H9 (cell line): ENCODE results near the gene GUCY2D. TPM values are rescaled to one million over a fixed set of nuclear protein-coding genes. Genes with fewer than 3 reads are reported as not detected.

Source experiments
- DNase-seq: peaks from one replicate; pipeline ENCODE4 v3.0.0-alpha.2; 2017
- H2AFZ ChIP-seq: one replicate; pipeline ENCODE4 v1.6.1; 2013; ENCODE audit warnings: mild to moderate bottlenecking, low read length, control low read depth, moderate library complexity
- H2AK5ac ChIP-seq: 2 replicates; pipeline ENCODE4 v1.6.1; 2013; ENCODE audit warnings: low read length, control low read depth, mixed read lengths; ENCODE audit not compliant: insufficient read length
- H2BK120ac ChIP-seq: one replicate; pipeline ENCODE4 v1.6.1; 2013; ENCODE audit warnings: low read depth, mild to moderate bottlenecking, low read length, control low read depth, inconsistent platforms; ENCODE audit not compliant: poor library complexity, severe bottlenecking
- H2BK12ac ChIP-seq: 2 replicates; pipeline ENCODE4 v1.6.1; 2013; ENCODE audit warnings: low read length, control low read depth, mixed read lengths, low read depth; ENCODE audit not compliant: insufficient read length
- H2BK15ac ChIP-seq: 2 replicates; pipeline ENCODE4 v1.6.1; 2013; ENCODE audit warnings: low read depth, low read length, control low read depth
- H2BK20ac ChIP-seq: one replicate; pipeline ENCODE4 v1.6.1; 2013; ENCODE audit warnings: low read depth, mild to moderate bottlenecking, low read length, control low read depth, inconsistent platforms; ENCODE audit not compliant: poor library complexity, severe bottlenecking
- H2BK5ac ChIP-seq: 2 replicates; pipeline ENCODE4 v1.6.1; 2013; ENCODE audit warnings: low read length, control low read depth, mixed read lengths; ENCODE audit not compliant: insufficient read length
- H3K14ac ChIP-seq: 2 replicates; pipeline ENCODE4 v1.6.1; 2013; ENCODE audit warnings: low read length, control low read depth; ENCODE audit not compliant: insufficient read depth
- H3K18ac ChIP-seq: 2 replicates; pipeline ENCODE4 v1.6.1; 2013; ENCODE audit warnings: low read depth, mild to moderate bottlenecking, mixed read lengths, low read length, control low read depth; ENCODE audit not compliant: insufficient read length
- H3K23ac ChIP-seq: 2 replicates; pipeline ENCODE4 v1.6.1; 2013; ENCODE audit warnings: low read length, control low read depth, mixed read lengths, low read depth; ENCODE audit not compliant: insufficient read length
- H3K23me2 ChIP-seq: 2 replicates; pipeline ENCODE4 v1.6.1; 2013; ENCODE audit warnings: low read depth, mild to moderate bottlenecking, mixed read lengths, low read length, control low read depth; ENCODE audit not compliant: insufficient read length, poor library complexity, severe bottlenecking
- H3K27ac ChIP-seq: 2 replicates; pipeline ENCODE4 v1.5.1; 2013; ENCODE audit warnings: low read length, control low read depth, mixed read lengths, low read depth; ENCODE audit not compliant: insufficient read length
- H3K27me3 ChIP-seq: 2 replicates; pipeline ENCODE4 v1.6.1; 2013; ENCODE audit warnings: low read length, control low read depth, inconsistent platforms; ENCODE audit not compliant: insufficient read depth
- H3K4ac ChIP-seq: 2 replicates; pipeline ENCODE4 v1.6.1; 2013; ENCODE audit warnings: low read depth, mild to moderate bottlenecking, control low read depth, inconsistent platforms, low read length, moderate library complexity
- H3K4me1 ChIP-seq: 2 replicates; pipeline ENCODE4 v1.6.1; 2013; ENCODE audit warnings: low read length, control low read depth, inconsistent platforms; ENCODE audit not compliant: insufficient read depth
- H3K4me2 ChIP-seq: 2 replicates; pipeline ENCODE4 v1.6.1; 2013; ENCODE audit warnings: low read length, control low read depth, mixed read lengths; ENCODE audit not compliant: insufficient read length, insufficient read depth
- H3K56ac ChIP-seq: 2 replicates; pipeline ENCODE4 v1.6.1; 2013; ENCODE audit warnings: low read depth, mild to moderate bottlenecking, mixed read lengths, low read length, control low read depth; ENCODE audit not compliant: insufficient read length
- H3K79me1 ChIP-seq: 2 replicates; pipeline ENCODE4 v1.6.1; 2013; ENCODE audit warnings: low read depth, mild to moderate bottlenecking, moderate library complexity, low read length, control low read depth, inconsistent platforms; ENCODE audit not compliant: insufficient read depth, poor library complexity, severe bottlenecking
- H3K79me2 ChIP-seq: 2 replicates; pipeline ENCODE4 v1.6.1; 2013; ENCODE audit warnings: low read length, control low read depth, inconsistent platforms; ENCODE audit not compliant: insufficient read depth
- H3K9ac ChIP-seq: 2 replicates; pipeline ENCODE4 v1.6.1; 2013; ENCODE audit warnings: low read length, control low read depth, mixed read lengths; ENCODE audit not compliant: insufficient read length; ENCODE audit errors: extremely low read depth
- H3K9me3 ChIP-seq: one replicate; pipeline ENCODE4 v1.6.1; 2013; ENCODE audit warnings: low read depth, low read length, inconsistent platforms; ENCODE audit not compliant: control insufficient read depth
- H3T11ph ChIP-seq: one replicate; pipeline ENCODE4 v1.6.1; 2013; ENCODE audit warnings: mild to moderate bottlenecking, low read length, control low read depth, inconsistent platforms
- H4K20me1 ChIP-seq: one replicate; pipeline ENCODE4 v1.6.1; 2013; ENCODE audit not compliant: control insufficient read depth, insufficient read length, insufficient read depth
- H4K5ac ChIP-seq: 2 replicates; pipeline ENCODE4 v1.6.1; 2013; ENCODE audit warnings: low read depth, mild to moderate bottlenecking, mixed read lengths, low read length, control low read depth; ENCODE audit not compliant: insufficient read length
- H4K8ac ChIP-seq: replicated peaks from 2 replicates; pipeline ENCODE4 v1.6.1; 2013; ENCODE audit warnings: low read length, control low read depth, mixed read lengths, low read depth; ENCODE audit not compliant: insufficient read length
- H4K91ac ChIP-seq: 2 replicates; pipeline ENCODE4 v1.6.1; 2013; ENCODE audit warnings: low read depth, mild to moderate bottlenecking, moderate library complexity, mixed read lengths, low read length, control low read depth; ENCODE audit not compliant: insufficient read length
- H3K27ac Mint-ChIP-seq, 3 experiments: 2 replicates in 2 of 3; 3 replicates in 1 of 3; pipeline ENCODE4 v1.8.0; 2020 to 2021; ENCODE audit warnings: mixed read lengths in 3 of 3, mild to moderate bottlenecking in 1 of 3, moderate library complexity in 1 of 3
- H3K27me3 Mint-ChIP-seq: 2 replicates; pipeline ENCODE4 v1.8.0; 2021; ENCODE audit warnings: low read depth, mild to moderate bottlenecking, moderate library complexity, mixed read lengths
- H3K36me3 Mint-ChIP-seq, 3 experiments: 2 replicates in 2 of 3; 3 replicates in 1 of 3; pipeline ENCODE4 v1.8.0; 2020 to 2021; ENCODE audit warnings: low read depth in 3 of 3, mixed read lengths in 3 of 3; ENCODE audit not compliant: insufficient read depth in 1 of 3
- H3K4me1 Mint-ChIP-seq, 2 experiments: 2 replicates each; pipeline ENCODE4 v1.8.0; 2020; ENCODE audit warnings: mixed read lengths in 2 of 2
- H3K4me3 Mint-ChIP-seq, 2 experiments: 2 replicates in 1 of 2; 3 replicates in 1 of 2; pipeline ENCODE4 v1.8.0; 2020 to 2021; ENCODE audit warnings: mild to moderate bottlenecking in 2 of 2, mixed read lengths in 2 of 2, moderate library complexity in 1 of 2
- H3K9me3 Mint-ChIP-seq, 2 experiments: 2 replicates in 1 of 2; 3 replicates in 1 of 2; pipeline ENCODE4 v1.8.0; 2020; ENCODE audit warnings: mild to moderate bottlenecking in 2 of 2, mixed read lengths in 2 of 2, moderate library complexity in 1 of 2
- CTCF ChIP-seq: fragments of 200-600 bp; sonication (generic); conservative IDR thresholded peaks from 3 replicates; pipeline ENCODE4 v1.8.0; 2021; ENCODE audit warnings: antibody characterized with exemption, mild to moderate bottlenecking
- WGBS: extraction: QIAGEN DNeasy Blood & Tissue Kit; methylation state at CpG from one replicate; pipeline ENCODE4 v1.1.7; 2013; ENCODE audit warnings: missing lambda C conversion rate, low lambda C conversion rate, mixed read lengths; ENCODE audit not compliant: insufficient read length; ENCODE audit errors: extremely low coverage; 5-methylcytosine and 5-hydroxymethylcytosine counted together
- total RNA-seq: library from RNA; stranded (reverse); gene quantifications from 2 replicates; pipeline ENCODE4 v1.2.1, GENCODE V29; 2021

Gene GUCY2D
- total RNA-seq, 1 experiment from 2014 or later: 0.15 TPM

DNA sequence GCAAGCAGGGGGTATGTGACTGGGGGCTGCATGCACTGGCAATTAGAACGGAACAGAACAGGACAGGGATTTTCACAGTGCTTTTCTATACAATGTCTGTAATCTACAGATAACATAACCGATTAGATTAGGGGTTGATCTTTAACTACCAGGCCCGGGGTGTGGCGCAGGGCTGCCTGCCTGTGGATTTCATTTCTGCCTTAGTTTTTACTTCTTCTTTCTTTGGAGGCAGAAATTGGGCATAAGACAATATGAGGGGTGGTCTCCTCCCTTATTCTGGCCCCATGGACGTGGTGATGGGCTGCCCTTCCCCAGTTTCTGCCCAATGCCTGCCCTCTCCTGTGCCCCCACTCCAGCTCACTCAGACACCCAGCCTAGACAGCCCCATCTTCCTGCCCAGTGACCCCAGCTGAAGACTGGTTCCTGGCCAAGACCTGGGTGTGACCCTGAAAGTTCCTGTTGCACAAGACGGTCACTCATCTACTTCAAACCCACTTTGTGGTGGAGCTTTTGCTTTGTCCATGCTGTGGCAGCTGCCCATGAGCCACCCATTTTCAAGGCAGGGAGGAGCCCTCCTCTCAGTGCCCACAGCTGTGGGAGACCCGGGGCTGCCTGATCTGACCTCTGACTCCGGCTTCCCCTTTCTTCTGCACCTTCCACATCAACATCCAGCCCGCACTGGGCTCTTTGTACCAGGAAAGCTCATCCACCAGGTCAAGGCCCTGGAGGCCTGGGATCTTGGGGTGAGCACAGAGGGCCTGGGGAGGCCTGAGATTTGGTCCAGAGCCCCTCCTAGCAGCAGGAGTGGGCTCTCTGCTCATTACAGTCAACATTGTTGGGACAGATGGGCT, 66.5 kb downstream of the GUCY2D start:
- no peaks in the 10 kb centered on the region for H3K4me1 ChIP-seq
- H4K20me1 ChIP-seq: no peaks in the 10 kb centered on the region
- no peak overlapping the region for H3K56ac ChIP-seq
- no peak overlapping the region for H2BK20ac ChIP-seq
- Mint-ChIP-seq H3K4me3 (no peak overlapping the region), H3K27me3 (peaks cover 93% of the 10 kb centered on the region), H3K4me1 (peaks cover 31 to 35% of the 10 kb centered on the region in 2 experiments), H3K27ac (no peak overlapping the region), H3K9me3 (peaks cover 0 to 3% of the 10 kb centered on the region in 2 experiments; a peak in 3 of 5 replicates), H3K36me3 (peaks cover 0 to 2% (median 0%) of the 10 kb centered on the region in 3 experiments; a peak in 2 of 7 replicates)
- peaks cover 16% of the 10 kb centered on the region for H3K23me2 ChIP-seq
- H3K9me3 ChIP-seq: no peaks in the 10 kb centered on the region
- H4K5ac ChIP-seq: no peak overlapping the region
- no peak overlapping the region for H3T11ph ChIP-seq
- no CpG with 5 or more reads among the region's 9 CpGs for WGBS
- no peak overlapping the region for H3K27ac ChIP-seq
- H2BK5ac ChIP-seq: no peak overlapping the region
- no peak overlapping the region for H3K4ac ChIP-seq
- no peak overlapping the region for H4K91ac ChIP-seq
- H3K4me2 ChIP-seq: no peak overlapping the region
- no peak overlapping the region for H2BK15ac ChIP-seq
- H2AFZ ChIP-seq: no peak overlapping the region
- H3K79me1 ChIP-seq: no peaks in the 10 kb centered on the region
- H2BK12ac ChIP-seq: no peak overlapping the region
- no peak overlapping the region for H3K18ac ChIP-seq
- H3K79me2 ChIP-seq: no peaks in the 10 kb centered on the region
- H3K14ac ChIP-seq: no peak overlapping the region; the same call in 1 of the 2 replicates
- peaks cover 29% of the 10 kb centered on the region; the same call in 1 of the 2 replicates for H3K27me3 ChIP-seq
- no peak overlapping the region for H2BK120ac ChIP-seq
- no peak overlapping the region for H2AK5ac ChIP-seq
- H4K8ac ChIP-seq: no peak overlapping the region
- no peak for TF ChIP-seq CTCF
- H3K9ac ChIP-seq: no peak overlapping the region
- no peak for DNase-seq
- no peak overlapping the region for H3K23ac ChIP-seq
